Measurements from ENCODE around the gene TOMM22.
"Not testable (repeated sequence)": the region's sequence is repeated elsewhere in the genome, so short reads cannot be mapped to it uniquely, and the experiment has no call there.

TOMM22 gene

DNA sequence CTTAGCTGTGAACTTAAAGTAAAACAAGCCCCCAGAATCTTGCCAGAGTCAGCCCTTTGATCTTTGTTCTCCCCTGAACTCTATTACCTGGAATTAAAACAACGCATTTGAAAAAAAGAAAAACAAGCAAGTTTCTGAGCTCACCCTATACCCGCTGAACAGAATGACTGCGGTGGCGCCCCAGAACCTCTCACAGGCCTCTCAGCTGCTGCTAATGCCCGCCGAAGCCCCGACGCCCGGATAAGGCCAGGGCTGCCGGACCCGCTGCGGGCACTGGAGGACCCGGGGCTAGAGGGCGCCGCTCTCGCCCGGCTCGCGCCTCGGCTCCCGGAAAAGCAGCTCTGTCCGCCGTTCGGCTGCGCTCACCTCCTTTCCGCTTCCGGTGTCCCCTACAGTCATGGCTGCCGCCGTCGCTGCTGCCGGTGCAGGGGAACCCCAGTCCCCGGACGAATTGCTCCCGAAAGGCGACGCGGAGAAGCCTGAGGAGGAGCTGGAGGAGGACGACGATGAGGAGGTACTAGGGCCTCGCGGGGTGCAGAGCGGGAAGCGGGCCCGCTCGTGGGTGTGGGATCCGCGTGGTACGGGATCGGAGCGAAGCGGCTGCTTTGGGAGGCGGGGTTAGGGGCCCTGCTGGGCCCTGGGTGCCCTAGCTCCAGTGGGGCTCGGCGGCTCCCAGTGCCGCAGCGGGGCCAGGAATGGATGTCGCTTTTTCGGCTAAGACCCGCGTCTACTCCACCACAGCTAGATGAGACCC, at the start of gene TOMM22:
TOMM22 (plus strand) TSS at position 376 of the 754 bp plus-strand sequence; CDS start at position 398, 22 bp downstream.
- peak; percentile 62 to 80 for DNase-seq (ENCODE audit: low read depth in 2 of 2)

DNA sequence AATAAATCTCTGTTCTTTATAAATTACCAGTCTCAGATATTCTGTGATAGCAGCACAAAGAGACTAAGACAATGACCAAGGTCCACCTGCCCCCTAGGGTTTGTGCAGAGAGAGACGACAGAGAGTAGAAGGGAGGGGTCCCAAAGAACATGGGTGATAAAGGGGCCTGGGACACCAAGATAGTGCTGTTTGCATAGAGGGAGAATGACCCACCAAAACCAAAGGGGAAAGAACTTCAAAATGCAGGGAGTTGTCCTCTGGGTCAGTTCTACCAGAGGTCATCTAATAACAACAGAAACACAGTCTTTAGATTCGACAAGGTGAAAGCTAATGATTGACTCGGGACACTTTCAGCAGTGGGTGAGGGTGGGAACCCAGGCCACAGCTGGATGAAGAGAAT, 49.2 kb upstream of the TOMM22 start:
- DNase-seq (ENCODE audit: low read depth in 2 of 2): no peak

DNA sequence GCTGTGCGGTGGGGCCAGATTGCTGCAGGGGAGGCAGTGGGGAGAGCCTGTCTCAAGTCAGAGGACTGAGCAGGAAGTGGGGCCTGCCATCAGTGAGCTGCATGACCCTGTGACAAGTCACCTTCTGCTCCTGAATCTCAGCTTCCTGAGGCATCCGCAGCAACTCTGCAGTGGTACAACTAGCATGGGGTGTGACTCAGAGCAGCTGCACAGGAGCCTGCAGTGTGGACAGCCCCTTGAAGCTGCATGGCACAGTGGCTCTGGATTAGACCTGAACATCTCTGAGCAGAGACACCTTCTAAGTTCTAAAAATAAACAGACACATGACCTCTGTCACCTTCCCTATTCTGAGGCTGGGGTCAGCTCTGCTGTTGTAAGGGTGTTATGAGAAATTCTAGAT, 43.5 kb upstream of the TOMM22 start:
- DNase-seq (ENCODE audit: low read depth in 2 of 2): no peak

DNA sequence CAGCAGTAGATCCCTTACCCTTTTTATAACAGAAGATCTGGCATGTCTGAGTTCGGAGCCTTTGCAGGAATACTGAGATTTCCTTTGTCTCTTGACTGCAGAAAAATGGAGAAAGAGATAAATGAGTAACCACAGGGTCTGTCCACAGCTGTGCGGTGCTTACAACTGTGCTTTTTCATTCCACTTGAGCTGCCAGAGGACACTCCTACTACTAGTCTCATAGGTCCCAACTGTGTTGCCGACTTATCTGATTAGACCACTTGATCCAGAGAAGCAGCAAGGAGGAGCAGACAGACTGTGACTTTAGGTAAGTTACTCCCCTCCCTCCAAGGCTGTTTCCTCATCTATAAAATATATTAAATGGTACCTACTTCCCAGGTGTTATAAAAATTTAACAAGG, 43.0 kb upstream of the TOMM22 start:
- no peak for DNase-seq (ENCODE audit: low read depth in 2 of 2)

DNA sequence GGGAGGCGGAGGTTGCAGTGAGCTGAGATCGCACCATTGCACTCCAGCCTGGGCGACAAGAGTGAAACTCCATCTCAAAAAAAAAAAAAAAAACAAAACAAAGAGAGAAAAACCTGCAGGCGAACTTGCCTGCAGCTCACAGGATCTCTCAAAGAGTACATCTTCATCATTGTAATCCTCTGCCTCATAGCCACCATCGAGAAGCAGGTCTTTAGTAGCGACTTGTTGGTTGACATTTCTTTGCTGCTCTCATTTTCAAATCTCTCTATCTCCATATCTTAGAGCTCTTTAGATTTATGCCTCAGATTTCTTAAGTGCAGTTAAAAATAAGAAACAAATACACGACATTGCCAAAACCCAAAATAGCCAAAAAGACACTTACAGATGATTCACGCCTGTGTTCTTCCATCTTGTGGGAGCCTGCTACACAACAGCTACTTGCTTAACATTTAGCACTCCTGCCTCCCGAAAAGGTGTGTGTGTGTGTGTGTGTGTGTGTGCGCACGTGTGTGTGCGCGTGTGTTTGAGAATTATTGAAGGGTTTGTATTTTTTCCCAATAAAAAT, 40.2 kb upstream of the TOMM22 start:
- DNase-seq (ENCODE audit: low read depth in 2 of 2): no peak

DNA sequence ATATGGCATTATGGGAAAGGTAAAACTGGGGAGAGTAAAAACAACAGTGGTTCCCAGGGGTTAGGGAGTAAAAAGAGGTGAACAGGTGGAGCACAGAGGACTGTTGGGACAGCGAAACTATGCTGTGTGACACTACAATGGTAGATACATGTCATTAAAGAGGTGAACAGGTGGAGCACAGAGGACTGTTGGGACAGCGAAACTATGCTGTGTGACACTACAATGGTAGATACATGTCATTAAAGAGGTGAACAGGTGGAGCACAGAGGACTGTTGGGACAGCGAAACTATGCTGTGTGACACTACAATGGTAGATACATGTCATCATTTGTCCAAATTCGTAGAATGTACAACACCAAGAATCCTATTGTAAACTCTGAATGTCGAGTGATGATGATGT, 37.5 kb upstream of the TOMM22 start:
- DNase-seq (ENCODE audit: low read depth in 2 of 2): not testable (repeated sequence)

DNA sequence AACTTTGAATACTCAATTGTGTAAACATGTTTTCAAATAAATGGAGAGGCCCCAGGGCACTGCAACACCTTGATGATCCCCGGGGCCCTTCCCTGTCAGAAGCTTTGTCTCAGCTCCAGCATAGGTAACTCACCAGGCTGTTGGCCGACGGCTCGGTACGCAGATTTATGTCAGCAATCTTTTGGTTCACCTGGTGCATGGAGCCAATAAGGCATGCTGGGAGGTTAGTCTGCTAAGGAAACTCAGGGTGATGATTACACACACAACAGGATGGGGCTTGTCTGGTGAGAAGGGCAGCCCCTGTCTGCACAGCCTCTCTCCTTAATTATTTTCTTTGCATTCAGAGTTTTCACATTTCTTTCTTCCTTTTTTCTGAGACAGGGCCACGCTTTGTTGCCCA, 36.3 kb upstream of the TOMM22 start:
- DNase-seq (ENCODE audit: low read depth in 2 of 2): no peak

DNA sequence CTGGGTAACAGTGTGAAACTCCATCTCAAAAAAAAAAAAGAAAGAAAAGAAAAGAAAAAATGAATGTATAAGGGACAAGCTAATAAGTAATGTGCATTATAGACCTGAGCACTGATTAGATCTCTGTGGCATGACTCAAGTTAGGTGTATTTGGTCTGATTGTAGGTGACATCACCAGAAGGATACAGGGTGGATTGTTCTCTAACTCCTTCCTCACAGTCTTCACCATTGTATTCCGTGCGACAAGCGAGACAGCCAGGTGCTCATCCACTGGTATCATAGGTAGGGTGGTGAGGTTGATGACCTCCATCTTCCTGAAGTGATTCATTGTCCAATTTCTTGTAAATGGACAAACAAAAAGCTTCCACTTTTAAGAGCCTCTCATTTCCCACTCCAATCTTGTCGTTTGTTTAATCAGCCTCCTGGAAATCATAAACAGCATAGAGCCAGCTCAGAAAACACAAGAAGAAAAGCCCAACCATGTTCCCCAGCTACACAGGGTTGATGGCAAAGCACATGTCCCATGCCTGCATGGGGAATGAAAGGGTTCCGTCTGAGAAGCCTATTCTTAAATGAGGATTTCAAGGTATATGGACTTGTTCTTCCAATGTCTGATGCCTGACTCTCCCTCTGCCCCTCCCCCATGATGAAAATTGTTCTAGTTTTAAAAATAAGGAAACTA, 31.8 kb upstream of the TOMM22 start:
- no peak for DNase-seq (ENCODE audit: low read depth in 2 of 2)

DNA sequence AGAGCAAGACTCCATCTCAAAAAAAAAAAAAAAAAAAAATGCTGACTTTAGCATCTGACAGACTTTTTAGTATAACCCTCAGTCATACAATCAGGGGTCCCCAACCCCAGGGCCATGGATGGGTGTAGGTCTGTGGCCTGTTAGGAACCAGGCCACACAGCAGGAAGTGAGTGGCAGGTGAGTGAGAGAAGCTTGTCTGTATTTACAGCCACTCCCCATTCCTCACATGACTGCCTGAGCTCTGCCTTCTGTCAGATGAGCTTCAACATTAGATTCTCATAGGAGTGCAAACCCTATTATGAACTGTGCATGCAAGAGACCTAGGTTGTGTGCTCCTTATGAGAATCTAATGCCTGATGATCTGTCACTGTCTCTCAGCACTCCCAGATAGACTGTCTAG, 28.9 kb upstream of the TOMM22 start:
- DNase-seq (ENCODE audit: low read depth in 2 of 2): no peak

DNA sequence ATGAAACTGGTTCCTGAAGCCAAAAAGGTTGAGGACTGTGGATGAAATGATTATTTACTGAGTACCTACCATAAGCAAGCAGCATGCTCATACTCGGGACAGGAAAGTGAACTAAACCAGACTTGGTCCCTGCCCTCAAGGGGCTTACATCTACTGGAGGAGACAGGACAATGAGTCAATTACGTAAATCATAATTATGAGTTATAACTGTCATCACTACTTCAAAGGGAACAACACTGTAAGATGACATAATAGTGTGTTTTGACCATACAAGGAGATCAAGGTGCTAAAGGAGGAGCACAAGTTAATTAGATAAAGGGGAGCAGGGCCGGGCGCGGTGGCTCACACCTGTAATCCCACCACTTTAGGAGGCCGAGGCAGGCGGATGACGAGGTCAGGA, 28.0 kb upstream of the TOMM22 start:
- DNase-seq (ENCODE audit: low read depth in 2 of 2): no peak

DNA sequence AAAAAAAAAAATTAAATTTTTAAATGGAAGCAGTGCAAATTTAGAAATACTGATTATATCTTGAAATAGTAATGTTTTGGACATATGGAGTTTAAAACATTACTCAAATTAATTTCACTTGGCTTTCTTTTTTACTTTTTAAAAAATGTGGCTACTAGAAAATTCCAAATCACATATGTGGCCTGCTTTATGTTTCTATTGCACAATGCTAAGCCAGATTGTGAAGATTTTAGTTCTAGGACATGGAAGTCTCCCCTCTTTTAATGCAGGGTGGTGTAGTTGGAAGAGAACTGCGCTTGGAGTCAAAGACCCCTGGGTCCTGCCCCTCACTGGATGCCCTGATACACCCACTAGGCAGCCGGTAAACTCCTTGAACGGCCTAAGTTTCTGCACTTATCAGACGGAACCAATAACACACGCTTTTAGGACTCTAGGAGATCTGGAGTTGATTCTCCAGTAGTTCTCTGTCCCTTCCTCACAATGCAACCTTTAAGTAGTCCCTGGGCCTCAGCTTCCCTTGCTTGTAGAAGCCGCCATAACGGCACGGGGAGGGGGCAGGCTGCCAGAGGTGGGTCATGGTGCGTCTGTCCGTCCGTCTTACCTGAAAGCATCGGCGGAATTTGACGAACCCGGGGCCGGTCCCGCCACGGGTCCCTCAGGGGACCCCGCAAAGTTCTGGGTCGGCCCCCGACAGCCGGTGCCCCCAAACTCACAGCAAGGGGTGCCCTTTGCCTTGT, 26.1 kb upstream of the TOMM22 start:
- no peak for DNase-seq (ENCODE audit: low read depth in 2 of 2)

DNA sequence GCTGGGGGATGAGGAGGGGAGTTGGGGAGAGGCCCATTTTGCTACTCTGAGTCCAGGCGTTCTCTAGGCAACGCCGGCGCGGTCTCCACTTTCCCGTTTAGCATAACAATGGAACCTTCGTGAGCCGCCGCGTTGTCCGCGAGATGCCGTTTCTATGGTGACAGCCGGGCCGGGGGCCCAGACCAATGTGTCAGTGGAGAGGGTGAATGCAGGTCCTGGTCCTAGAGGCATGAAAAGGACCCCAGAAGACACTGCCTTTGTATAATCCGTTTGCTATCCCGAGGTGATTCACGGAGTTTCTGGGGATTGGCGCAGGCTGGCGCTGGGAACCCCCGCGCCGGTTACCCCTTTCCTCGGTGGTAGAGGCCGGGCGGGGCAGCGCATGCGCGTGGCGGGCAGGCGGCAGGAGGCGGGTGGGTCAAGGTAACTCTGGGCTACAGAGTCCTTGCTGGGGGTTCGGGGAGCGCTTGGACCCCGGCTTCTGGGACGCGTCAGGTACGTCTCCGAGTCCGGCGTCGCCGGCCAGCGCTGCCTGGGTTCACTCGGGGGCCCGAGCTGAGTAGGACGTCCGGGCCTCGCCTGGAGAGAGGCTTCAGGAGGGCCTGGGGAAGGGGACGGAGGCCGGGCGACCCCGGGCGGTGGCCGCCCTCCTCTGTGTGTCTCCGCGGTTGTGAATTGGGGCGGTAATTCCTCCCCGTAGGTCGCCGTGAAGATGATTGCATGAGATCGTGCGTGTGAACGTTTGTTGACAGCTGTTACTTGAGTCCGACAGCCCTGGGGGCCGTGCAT, 25.3 kb upstream of the TOMM22 start, which contains the start of the genes CBY1 and FAM227A:
CBY1 (plus strand) TSS at position 383 of the 789 bp plus-strand sequence. CDS start 11,417 bp downstream, outside the sequence.
FAM227A (minus strand) TSS at position 137 of the 789 bp plus-strand sequence. CDS start 6,224 bp downstream, outside the sequence.
- DNase-seq (ENCODE audit: low read depth in 2 of 2): peak; percentile 64 to 77

DNA sequence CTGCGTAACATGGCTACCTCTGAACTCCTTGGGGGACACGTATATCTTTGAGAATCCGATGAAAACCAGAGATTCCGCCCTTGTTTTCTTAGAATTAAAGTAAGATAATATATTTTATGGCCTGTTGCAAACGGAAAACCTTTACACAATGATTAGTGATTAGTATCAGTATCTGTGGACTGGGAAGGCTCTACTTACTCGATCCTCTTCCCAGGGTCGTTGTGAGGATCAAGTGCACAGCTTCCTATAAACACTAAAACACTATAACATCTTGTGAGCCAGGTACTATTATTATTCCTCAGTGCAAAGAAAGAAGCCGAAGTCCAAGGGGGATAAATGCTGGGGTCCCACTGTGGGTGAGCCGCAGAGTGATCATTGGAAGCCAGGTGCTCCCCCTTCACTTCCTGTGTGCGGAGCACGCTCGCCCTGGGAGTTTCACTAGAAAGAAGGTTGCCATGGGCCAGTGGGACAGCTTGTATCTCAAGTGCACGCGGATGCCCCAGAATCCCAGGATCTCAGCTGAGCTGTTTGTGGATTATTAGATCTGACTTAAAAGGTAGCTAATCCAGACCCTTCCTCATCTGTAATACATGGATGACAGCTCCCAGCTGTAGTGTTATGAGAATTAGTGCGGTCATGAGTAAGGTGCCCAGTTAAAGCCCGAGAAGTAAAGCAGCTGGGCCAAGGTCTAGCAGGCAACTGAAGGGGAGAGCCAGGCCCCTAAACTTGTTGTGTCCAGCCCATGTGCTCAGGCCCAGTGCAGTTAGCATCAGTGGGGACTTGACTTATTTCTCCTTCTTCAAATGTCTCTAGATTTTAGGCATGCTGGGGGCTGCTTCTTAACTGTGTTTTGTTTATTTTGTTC, 24.5 kb upstream of the TOMM22 start:
- peak; percentile 9 to 13 for DNase-seq (ENCODE audit: low read depth in 2 of 2)

DNA sequence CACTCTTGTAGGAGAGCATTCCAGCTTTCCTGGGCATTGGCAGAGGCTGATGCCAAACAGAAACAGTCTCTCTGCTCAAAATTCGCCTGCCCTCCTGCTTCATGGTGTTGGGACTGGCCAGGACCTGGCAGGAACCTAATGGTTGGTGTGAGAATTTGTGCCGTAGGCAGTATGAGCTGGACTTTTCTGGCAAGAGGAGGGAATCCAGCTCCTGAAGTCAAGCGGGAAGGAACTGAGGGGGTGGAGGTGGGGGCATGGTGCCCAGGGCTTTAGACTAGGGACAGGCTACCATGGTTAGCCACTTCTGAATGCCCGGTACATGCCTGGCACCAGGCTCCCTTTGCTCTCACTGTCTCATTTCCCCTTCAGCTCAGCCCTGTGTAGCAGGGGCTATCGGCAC, 6.9 kb upstream of the TOMM22 start:
- DNase-seq (ENCODE audit: low read depth in 2 of 2): no peak

DNA sequence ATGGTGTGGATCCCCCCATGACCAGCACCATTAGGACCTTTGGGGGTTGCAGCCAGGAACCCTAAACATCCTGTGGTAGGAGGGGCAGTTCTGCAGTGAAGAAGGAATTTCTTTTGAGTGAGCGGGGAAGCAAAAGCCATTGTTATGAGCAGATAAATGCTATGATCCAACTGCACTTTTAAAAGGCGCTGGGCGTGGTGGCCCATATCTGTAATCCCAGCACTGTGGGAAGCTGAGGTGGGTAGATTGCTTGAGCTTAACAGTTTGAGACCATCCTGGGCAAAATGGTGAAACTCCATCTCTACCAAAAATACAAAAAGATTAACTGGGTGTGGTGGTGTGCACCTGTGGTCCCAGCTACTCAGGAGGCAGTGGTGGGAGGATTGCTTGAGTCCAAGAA, 5.9 kb upstream of the TOMM22 start:
- no peak for DNase-seq (ENCODE audit: low read depth in 2 of 2)

DNA sequence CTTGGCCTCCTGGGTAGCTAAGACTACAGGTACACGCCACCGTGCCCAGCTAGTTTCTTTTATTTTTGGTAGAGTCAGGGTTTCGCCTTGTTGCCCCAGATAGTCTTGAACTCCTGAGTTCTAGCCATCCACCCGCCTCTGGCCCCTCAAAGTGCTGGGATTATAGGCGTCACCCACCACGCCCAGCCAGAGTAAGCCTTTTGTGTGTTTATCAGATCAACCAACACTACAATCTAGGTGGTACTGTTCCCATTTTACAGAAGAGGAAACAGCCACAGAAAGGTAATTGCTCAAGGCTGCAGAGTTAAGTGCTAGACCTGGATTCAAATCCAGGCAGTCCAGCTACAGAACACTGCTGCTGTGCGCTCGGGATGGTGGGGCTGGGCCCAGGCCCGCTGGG, 3.1 kb downstream of the TOMM22 start:
- DNase-seq (ENCODE audit: low read depth in 2 of 2): no peak

DNA sequence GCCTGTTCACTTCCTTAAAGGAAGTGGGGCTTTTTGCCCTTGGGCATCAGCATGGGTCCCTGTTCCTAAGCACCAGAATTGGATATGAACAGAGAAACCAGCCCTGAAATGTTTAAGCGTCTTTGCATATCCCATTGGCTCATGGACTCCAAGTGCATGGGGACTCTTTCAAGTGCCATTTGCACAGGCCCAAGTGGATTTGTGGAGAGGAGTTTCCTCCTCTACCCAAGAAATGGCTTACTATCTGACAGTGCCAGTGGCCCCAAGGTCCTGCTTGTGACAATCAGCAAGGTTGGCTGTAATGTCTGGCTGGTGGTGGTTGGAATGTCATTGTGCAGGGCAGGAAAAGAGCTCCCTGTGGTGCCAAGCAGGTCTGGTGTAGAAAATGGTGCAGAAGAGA, 4.0 kb downstream of the TOMM22 start:
- DNase-seq (ENCODE audit: low read depth in 2 of 2): no peak

DNA sequence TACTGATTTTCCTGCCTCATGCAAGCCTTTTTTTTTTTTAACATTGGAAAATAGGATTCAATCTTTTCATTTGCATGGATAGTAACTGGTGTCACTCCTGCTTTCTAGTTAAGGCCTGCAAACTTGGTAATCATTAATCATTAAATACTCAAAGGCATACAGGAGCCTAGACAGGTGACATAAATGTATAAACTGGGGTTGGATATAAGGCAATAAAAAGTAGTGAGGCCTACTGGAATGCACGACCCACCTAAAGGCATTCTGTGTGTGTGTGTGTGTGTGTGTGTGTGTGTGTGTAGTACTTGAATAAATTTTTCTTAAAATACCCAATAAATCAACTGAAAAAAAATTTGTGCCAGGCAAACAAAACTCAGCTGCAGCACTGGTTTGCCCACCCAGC, 7.9 kb downstream of the TOMM22 start:
- DNase-seq (ENCODE audit: low read depth in 2 of 2): no peak

DNA sequence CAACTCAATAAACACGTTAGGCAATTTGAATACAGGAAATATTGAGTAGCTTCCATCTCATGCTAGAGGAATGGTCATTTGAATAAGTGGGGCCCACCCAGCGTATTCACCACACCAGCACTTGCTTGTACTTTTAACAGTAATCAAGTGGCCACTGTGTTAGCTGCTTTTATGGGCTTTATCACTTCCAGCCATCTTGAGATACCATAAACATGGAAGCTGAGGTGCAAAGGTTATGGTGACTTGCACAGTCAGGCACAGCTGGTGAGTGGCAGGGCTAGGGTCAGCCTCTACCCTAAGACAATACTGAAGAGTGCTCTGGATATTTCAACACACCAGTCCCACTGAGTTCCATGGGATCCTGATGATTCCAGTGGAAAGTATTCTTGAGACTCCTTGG, 12.3 kb downstream of the TOMM22 start:
- no peak for DNase-seq (ENCODE audit: low read depth in 2 of 2)

DNA sequence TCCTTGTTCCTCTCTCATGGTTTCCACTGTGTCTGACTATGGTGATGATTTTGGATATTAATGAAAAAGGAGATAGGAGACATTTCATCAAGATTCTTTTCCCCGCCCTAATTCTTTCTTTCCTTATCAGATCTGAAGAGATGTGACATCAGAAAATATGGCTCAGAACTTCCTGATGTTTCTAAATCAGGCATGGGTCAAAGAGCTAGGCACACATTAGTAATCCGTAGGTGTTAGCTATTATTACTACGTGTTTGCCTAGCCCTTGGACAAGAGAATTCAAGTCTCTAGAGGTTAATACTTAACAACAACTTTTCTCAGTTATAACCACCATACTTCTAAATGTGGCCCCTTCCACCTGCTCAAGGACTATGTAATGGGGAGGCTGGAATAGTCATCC, 13.2 kb downstream of the TOMM22 start:
- DNase-seq (ENCODE audit: low read depth in 2 of 2): no peak
